Placental pericyte (primary cell): ENCODE results near the gene CMC2. TPM values are rescaled to one million over a fixed set of nuclear protein-coding genes. Genes with fewer than 3 reads are reported as not detected.

Experiments
- total RNA-seq: library from RNA; depleted of rRNA; stranded (reverse); fragments of >200 nt; gene quantifications from 2 replicates; pipeline ENCODE4 v1.2.3, GENCODE V29; 2012

Gene CMC2
- 15.8 and 81.7 TPM in 2 replicates for total RNA-seq

DNA sequence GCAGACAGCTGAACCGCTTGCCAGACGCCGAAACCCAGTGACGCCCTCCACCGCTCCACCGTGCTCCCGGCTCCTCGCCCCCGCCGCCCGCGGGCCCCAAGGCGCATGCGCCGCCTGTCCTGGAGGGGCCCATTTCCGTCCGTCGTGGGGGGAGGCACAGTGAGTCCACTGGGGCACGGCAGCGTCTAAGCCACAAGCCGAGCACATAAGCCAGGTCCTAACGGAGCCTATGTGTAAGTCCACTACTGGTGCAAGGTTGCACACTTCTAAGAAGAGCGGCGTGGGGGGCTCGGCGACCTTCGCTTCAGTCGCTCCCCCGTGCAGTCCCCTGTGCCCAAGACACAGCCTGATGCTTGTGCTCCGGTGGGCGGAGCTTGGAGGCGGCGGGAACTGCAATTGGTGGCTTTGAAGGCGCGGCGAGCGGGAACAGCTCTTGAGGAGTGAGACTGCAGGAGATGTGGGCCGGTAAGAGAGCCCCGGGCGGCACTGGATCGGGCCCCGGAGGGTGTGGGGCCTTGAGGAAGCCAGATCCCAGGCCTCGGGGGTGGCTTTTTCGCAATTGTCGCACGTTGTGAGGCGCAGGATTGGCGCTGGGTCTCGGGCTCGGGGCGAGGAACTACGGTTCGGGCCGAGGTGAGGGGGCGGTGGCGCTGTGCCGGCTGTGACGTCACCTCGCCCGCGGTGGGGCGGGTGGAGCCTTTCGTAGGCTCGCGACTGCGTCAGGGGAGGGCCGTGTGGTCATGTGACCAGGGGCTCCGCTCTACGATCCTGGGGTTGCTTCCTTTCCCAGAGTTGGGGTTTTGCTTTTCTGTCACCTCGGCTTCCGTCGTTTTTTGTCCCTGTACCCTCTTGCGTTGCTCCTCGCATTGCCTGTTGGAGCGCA lies at the start of gene CMC2, which contains the start of gene CENPN:
Gene CMC2, minus strand, starts transcription at position 73 of the 883 bp plus-strand sequence. CDS start 9,491 bp downstream, outside the sequence.
Gene CENPN, plus strand, starts transcription at position 402 of the 883 bp plus-strand sequence. CDS start 4,726 bp downstream, outside the sequence.

DNA sequence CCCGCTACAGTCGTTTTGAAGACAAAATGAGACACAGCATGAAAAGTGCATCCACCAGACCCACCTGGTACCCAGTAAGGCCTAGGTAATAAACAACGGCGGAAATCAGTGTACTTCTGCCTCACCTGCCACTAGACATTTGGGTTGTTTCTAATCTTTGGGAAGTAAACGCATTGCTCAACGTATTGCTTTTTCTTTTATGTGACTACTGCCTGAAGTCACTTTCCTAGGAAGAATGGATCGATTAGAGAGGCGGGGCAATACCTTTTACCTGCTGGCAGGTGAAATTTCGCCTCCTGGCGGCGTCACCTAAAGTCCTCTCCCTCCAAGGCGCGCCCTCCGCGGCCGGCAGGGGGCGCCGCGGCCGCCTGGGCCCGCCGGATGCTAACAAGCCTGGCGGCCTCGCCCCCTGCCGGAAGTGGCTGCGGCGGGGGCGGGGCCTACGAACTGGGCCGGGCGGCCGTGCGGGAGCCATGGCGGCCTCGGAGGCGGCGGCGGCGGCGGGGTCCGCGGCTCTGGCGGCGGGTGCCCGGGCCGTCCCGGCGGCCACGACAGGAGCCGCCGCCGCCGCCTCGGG lies 28.8 kb upstream of the CMC2 start, which contains the start of gene ATMIN:
Gene ATMIN, plus strand, starts transcription at position 445 of the 577 bp plus-strand sequence. Its CDS starts 29 bp downstream, at position 474.

Other genes with a start within 250 kb of the CMC2 start
- gene CDYL2, start 202.3 kb downstream of the CMC2 start, total RNA-seq, result 7.7 and 21.2 TPM in 2 replicates
- gene CENPN, start 329 bp upstream of the CMC2 start, total RNA-seq, result 9.6 and 75.3 TPM in 2 replicates
- gene ATMIN, start 29.0 kb upstream of the CMC2 start, total RNA-seq, result 40.5 and 41.6 TPM in 2 replicates
- gene C16orf46, start 70.4 kb upstream of the CMC2 start, total RNA-seq, result 0.57 and 1.8 TPM in 2 replicates
- 12.9 and 21.0 TPM in 2 replicates for gene GCSH, start 89.5 kb upstream of the CMC2 start, total RNA-seq
- gene BCO1, start 231.8 kb upstream of the CMC2 start, total RNA-seq, result not detected in 2 replicates